Astrocyte of the cerebellum (primary cell): ENCODE measurements around the gene OVAAL.

Experiments used
- DNase-seq: peaks from one replicate; pipeline ENCODE4 v3.0.0-alpha.2; 2011; ENCODE audit warnings: low read depth
- H3K4me3 ChIP-seq: 2 replicates; pipeline ENCODE4 v1.5.1; 2011; ENCODE audit warnings: mild to moderate bottlenecking, low read depth, low read length, moderate library complexity
- CTCF ChIP-seq: IDR thresholded peaks from 2 replicates; pipeline ENCODE4 v1.5.1; 2012; ENCODE audit warnings: low read length, low read depth, moderate library complexity, mild to moderate bottlenecking; ENCODE audit errors: missing control alignments
- in situ Hi-C: cut with HindIII; loops from 2 replicates; pipeline ENCODE4 v1.10.0; 2017; ENCODE audit warnings: low sequenced_read_pairs

Gene OVAAL

GRCh38 chr1:180536821-180537372 lies 21.9 kb upstream of the OVAAL start:
- no peak overlapping the region for H3K4me3 ChIP-seq
- in situ Hi-C loops: no loop called here
- no peak for DNase-seq
- TF ChIP-seq CTCF: no peak

DNA sequence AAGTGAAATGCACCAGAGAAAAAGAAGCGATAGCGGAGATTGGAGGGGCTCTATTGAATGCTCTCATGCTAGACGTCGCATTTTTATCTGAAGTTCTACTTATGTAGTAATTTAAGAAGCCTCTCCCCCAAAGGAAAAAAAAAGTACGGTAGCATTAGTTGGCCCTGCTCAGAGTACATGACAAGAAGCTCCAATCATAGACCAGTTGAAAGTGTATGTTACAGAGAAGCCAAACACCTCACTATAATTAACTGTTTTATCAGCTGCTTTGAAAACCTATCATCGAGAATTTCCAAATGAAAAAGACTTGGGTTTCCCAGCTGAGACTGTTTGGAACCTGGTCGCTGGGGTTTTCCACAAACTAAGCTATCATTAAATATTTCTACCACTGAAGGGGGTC lies 19.6 kb upstream of the OVAAL start:
- no peak overlapping the region for H3K4me3 ChIP-seq
- DNase-seq: no peak
- TF ChIP-seq CTCF: no peak
- in situ Hi-C loops: no loop called here

- no peak for DNase-seq
- no peak overlapping the region for H3K4me3 ChIP-seq
- no peak for TF ChIP-seq CTCF
- in situ Hi-C loops: no loop called here
Measured at GRCh38 chr1:180540697-180541594, 17.8 kb upstream of the OVAAL start.

DNA sequence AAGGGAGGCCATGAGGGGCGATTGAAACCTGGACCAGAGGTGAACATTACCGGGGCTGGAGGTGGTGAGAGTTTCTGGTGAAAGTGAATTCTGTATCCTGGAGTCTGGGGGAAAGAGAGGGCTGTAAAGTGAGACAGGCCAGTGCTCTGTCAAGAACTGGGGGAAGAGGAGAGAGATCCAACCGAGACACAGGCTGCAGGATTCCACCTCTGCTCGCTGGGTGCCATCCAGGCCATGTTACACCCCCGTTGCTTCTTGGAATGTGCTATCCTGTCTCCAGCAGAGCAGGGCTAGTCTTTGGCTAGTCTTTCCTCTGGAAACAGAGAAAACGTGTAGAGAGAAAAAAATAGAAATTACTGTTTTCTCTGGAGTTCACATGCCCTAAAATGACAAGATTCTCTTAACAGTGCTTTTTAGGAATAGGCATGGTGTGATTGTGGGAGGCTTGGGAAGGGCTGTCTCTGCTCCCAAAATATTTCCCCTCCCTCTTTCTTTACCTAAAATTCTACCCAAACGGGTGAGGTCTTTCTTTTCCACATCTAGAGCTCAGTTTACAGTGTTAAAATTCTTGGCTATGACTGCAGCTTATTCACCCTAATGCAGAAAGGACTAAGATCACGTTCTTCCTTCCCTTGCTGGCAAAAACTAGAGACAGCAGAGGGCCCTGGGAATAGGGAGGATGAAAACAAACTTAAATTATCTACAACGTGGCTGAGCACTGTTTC lies 16.5 kb upstream of the OVAAL start:
- H3K4me3 ChIP-seq: no peak overlapping the region
- in situ Hi-C loops: no loop called here
- TF ChIP-seq CTCF: no peak

GRCh38 chr1:180542838-180543145 lies 16.0 kb upstream of the OVAAL start:
- DNase-seq: no peak
- in situ Hi-C loops: no loop called here
- TF ChIP-seq CTCF: no peak
- no peak overlapping the region for H3K4me3 ChIP-seq

More for the DNA sequence above, 16.5 kb upstream of the OVAAL start:
- no peak for DNase-seq

GRCh38 chr1:180544050-180544449 lies 14.7 kb upstream of the OVAAL start:
- DNase-seq: no peak
- in situ Hi-C loops: no loop called here
- no peak overlapping the region for H3K4me3 ChIP-seq
- TF ChIP-seq CTCF: no peak
